HepG2 (cell line): Measurements from ENCODE around the gene TUBB4A. TPM values are rescaled to one million over a fixed set of nuclear protein-coding genes. Genes with fewer than 3 reads are reported as not detected.

ENCODE experiments used
- ATAC-seq: fragments of 200-7000 bp; cut with Tn5 transposase; 3 replicates; pipeline ENCODE4 v1.9.1; 2020; ENCODE audit warnings: mild to moderate bottlenecking, moderate library complexity
- BruUV-seq: library from RNA; stranded (reverse); fragments of 400-500 nt; replicated peaks from 2 replicates; lab custom pipeline; 2021; lab: Mats Ljungman, UMichigan
- CTCF ChIA-PET: fragments of 300-600 bp; formaldehyde crosslinking; extraction: SDS; loops from one replicate; lab custom pipeline; 2021; ENCODE audit warnings: low total read pairs, inconsistent platforms, low intra/inter-chr PET ratio; lab: Yijun Ruan, JAX
- POLR2A ChIA-PET: fragments of 350-600 bp; sonication (Branson Sonifier 250); formaldehyde crosslinking; loops from one replicate; lab custom pipeline; 2020; ENCODE audit warnings: antibody characterized with exemption, inconsistent platforms; lab: Yijun Ruan, JAX
- DNase-seq: peaks from one replicate; pipeline ENCODE4 v3.0.0-alpha.2; 2015; ENCODE audit warnings: low spot score
- FAIRE-seq: peaks from 3 replicates; lab custom pipeline; 2011; peaks lifted over from hg19 to GRCh38; lab: Jason Lieb, UNC
- H2AFZ ChIP-seq: one replicate; pipeline ENCODE4 v1.6.1; 2011; ENCODE audit warnings: low read length, inconsistent platforms
- H3K27ac ChIP-seq: fragments of 300-600 bp; 3 replicates; pipeline ENCODE4 v1.8.0; 2011; ENCODE audit warnings: mixed run types, mild to moderate bottlenecking, mixed read lengths, low read length, inconsistent platforms; ENCODE audit not compliant: insufficient read depth; ENCODE audit errors: extremely low read length
- H3K27me3 ChIP-seq, 2 experiments: fragments of 200-600 bp in 1 of 2; 2 replicates in 1 of 2; 3 replicates in 1 of 2; pipeline versions ENCODE4 v1.6.0 to v1.8.0; 2011; ENCODE audit warnings: low read length in 2 of 2, mild to moderate bottlenecking in 2 of 2, moderate library complexity in 2 of 2, inconsistent platforms in 1 of 2; ENCODE audit not compliant: insufficient read depth in 2 of 2, control insufficient read depth in 1 of 2
- H3K36me3 ChIP-seq, 2 experiments: fragments of 200-600 bp in 1 of 2; replicated peaks in 1 of 2; 2 replicates in 1 of 2; 3 replicates in 1 of 2; pipeline versions ENCODE4 v1.5.1 to v1.8.0; 2011; ENCODE audit warnings: low read length in 2 of 2, inconsistent platforms in 1 of 2; ENCODE audit not compliant: insufficient read depth in 2 of 2, control insufficient read depth in 1 of 2
- H3K4me1 ChIP-seq: 2 replicates; pipeline ENCODE4 v1.5.1; 2012; ENCODE audit warnings: low read length, inconsistent platforms; ENCODE audit not compliant: insufficient read depth
- H3K4me2 ChIP-seq: 2 replicates; pipeline ENCODE4 v1.6.0; 2011; ENCODE audit warnings: low read depth, low read length, inconsistent platforms
- H3K4me3 ChIP-seq, 3 experiments: fragments of 200-600 bp in 1 of 3; sonication (generic), shearing (Covaris generic) in 1 of 3; replicated peaks in 1 of 3; 2 replicates each; pipeline ENCODE4 v1.5.1; 2011 to 2016; ENCODE audit warnings: low read length in 3 of 3, inconsistent platforms in 2 of 3, low read depth in 2 of 3, mild to moderate bottlenecking in 2 of 3, control low read depth in 1 of 3, mixed read lengths in 1 of 3; ENCODE audit not compliant: insufficient read depth in 1 of 3
- H3K79me2 ChIP-seq: one replicate; pipeline ENCODE4 v1.6.1; 2011; ENCODE audit warnings: low read length, inconsistent platforms; ENCODE audit not compliant: insufficient read depth
- H3K9ac ChIP-seq: 2 replicates; pipeline ENCODE4 v1.6.0; 2011; ENCODE audit warnings: mild to moderate bottlenecking, low read depth, low read length, inconsistent platforms; ENCODE audit not compliant: insufficient read depth
- H3K9me3 ChIP-seq: 2 replicates; pipeline ENCODE4 v1.5.1; 2012; ENCODE audit warnings: mild to moderate bottlenecking, low read length
- H4K20me1 ChIP-seq: 2 replicates; pipeline ENCODE4 v1.6.0; 2011; ENCODE audit warnings: inconsistent platforms, mild to moderate bottlenecking, low read length, moderate library complexity; ENCODE audit not compliant: insufficient read depth
- CCDC6 ChIP-seq: sonication (generic); formaldehyde crosslinking; IDR thresholded peaks from 2 replicates; pipeline ENCODE4 v1.8.1; 2022; ENCODE audit warnings: mild to moderate bottlenecking, missing genetic modification reagents, moderate library complexity
- GPN1 ChIP-seq: sonication (generic); formaldehyde crosslinking; IDR thresholded peaks from 2 replicates; pipeline ENCODE4 v1.5.1; 2020; ENCODE audit warnings: missing genetic modification reagents, borderline replicate concordance
- KDM5B ChIP-seq: sonication (generic); formaldehyde crosslinking; IDR thresholded peaks from 2 replicates; pipeline ENCODE4 v1.4.0; 2020; ENCODE audit warnings: missing genetic modification reagents, mild to moderate bottlenecking, borderline replicate concordance
- KMT2A ChIP-seq: sonication (generic); formaldehyde crosslinking; IDR thresholded peaks from 2 replicates; pipeline ENCODE4 v1.4.0; 2020; ENCODE audit warnings: missing genetic modification reagents
- NR2F6 ChIP-seq, 2 experiments: IDR thresholded peaks; 2 replicates each; pipeline ENCODE4 v1.6.1; 2016; ENCODE audit warnings: antibody characterized with exemption in 1 of 2, mild to moderate bottlenecking in 1 of 2
- PHB2 ChIP-seq: fragments of 450-650 bp; IDR thresholded peaks from 2 replicates; pipeline ENCODE4 v1.6.1; 2018; ENCODE audit not compliant: partially characterized antibody
- SOX5 ChIP-seq: IDR thresholded peaks from 2 replicates; pipeline ENCODE4 v1.6.1; 2016; ENCODE audit warnings: borderline replicate concordance
- THAP7 ChIP-seq: sonication (generic); formaldehyde crosslinking; IDR thresholded peaks from 2 replicates; pipeline ENCODE4 v1.8.1; 2023; ENCODE audit warnings: mild to moderate bottlenecking, missing genetic modification reagents
- ZFP62 ChIP-seq: sonication (generic); formaldehyde crosslinking; IDR thresholded peaks from 2 replicates; pipeline ENCODE4 v1.4.0; 2020; ENCODE audit warnings: missing genetic modification reagents
- ZNF17 ChIP-seq: sonication (generic); formaldehyde crosslinking; IDR thresholded peaks from 2 replicates; pipeline ENCODE4 v1.5.0; 2020; ENCODE audit warnings: mild to moderate bottlenecking, missing genetic modification reagents
- ZNF205 ChIP-seq: IDR thresholded peaks from 2 replicates; pipeline ENCODE4 v1.6.1; 2018; ENCODE audit warnings: missing biosample characterization, missing genetic modification reagents
- ZNF609 ChIP-seq: sonication (generic); formaldehyde crosslinking; IDR thresholded peaks from 2 replicates; pipeline ENCODE4 v1.4.0; 2020; ENCODE audit warnings: mild to moderate bottlenecking, missing genetic modification reagents, borderline replicate concordance
- ZNF713 ChIP-seq: sonication (generic); formaldehyde crosslinking; IDR thresholded peaks from 2 replicates; pipeline ENCODE4 v1.4.0; 2020; ENCODE audit warnings: mild to moderate bottlenecking, missing genetic modification reagents
- ZNF761 ChIP-seq: sonication (generic); formaldehyde crosslinking; conservative IDR thresholded peaks from 2 replicates; pipeline ENCODE4 v1.4.0; 2020; ENCODE audit warnings: mild to moderate bottlenecking, missing genetic modification reagents
- ZNF768 ChIP-seq: sonication (generic); formaldehyde crosslinking; IDR thresholded peaks from 2 replicates; pipeline ENCODE4 v1.4.0; 2020; ENCODE audit warnings: missing genetic modification reagents
- WGBS: methylation state at CpG from one replicate; pipeline ENCODE4 v1.1.6; 2017; ENCODE audit warnings: low lambda C conversion rate; 5-methylcytosine and 5-hydroxymethylcytosine counted together
- in situ Hi-C: cut with HindIII; loops from 2 replicates; pipeline ENCODE4 v1.10.0; 2017; ENCODE audit warnings: low pct_unique_long_range_greater_than_20kb; ENCODE audit not compliant: extremely low pct_ligation_motif_present
- intact Hi-C: fragments of 100-400 bp; cut with micrococcal nuclease; formaldehyde crosslinking; loops from one replicate; pipeline ENCODE4 v1.10.0; 2022; ENCODE audit not compliant: unreplicated experiment
- polyA plus RNA-seq, 8 experiments: library from polyadenylated mRNA; depleted of rRNA in 3 of 8; stranded (reverse) in 7 of 8; unstranded in 1 of 8; fragments of >200 nt; fragmentation: Illumina TruSeq in 4 of 8; extraction: Trizol in 4 of 8; gene quantifications; 2 replicates each; pipeline versions ENCODE4 v1.2.1 to v1.2.3, GENCODE V29; 2011 to 2016; ENCODE audit warnings: low read depth in 4 of 8, missing spikeins in 1 of 8, mixed read lengths in 1 of 8; ENCODE audit not compliant: insufficient read depth in 1 of 8
- total RNA-seq, 5 experiments: library from RNA; depleted of rRNA; stranded (reverse); fragments of >200 nt; fragmentation: Illumina TruSeq; extraction: Trizol; gene quantifications; 2 replicates each; pipeline ENCODE4 v1.2.3, GENCODE V29; 2016; ENCODE audit warnings: low read depth in 1 of 5

The TUBB4A gene
- total and polyA plus RNA-seq, 2 of the 13 experiments (the other 11 are each of a cell fraction or from before 2014, with no cell fraction given): not detected

DNA sequence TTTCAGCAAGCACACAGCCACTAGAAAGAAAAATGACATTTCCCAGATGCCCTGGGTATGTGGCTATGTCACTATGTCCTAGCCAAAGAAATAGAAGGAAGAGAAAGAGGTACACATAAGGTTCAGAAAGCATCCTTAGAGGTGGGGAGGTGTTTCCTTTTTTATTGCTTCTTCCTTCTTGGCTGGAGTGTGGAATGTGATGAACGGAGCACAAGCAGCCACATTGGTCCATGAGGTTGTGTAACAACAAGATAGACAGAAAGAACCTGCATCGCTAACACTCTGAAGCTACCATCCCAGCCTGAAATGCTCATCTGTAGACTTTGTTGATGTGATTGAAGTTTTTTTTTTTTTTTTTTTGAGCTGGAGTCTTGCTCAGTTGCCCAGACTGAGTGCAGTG is 49.2 kb downstream of the TUBB4A start:
- no peak overlapping the region for H3K27ac ChIP-seq
- intact Hi-C loops (no loop called here), in situ Hi-C loops (no loop called here)
- DNase-seq (no peak), FAIRE-seq (no peak), ATAC-seq (no peak)
- no peak overlapping the region for H3K4me2 ChIP-seq
- H3K4me3 ChIP-seq: no peak overlapping the region
- no peaks in the 10 kb centered on the region for H3K27me3 ChIP-seq
- H3K4me1 ChIP-seq: no peaks in the 10 kb centered on the region
- H3K36me3 ChIP-seq: peaks cover 10 to 24% of the 10 kb centered on the region in 2 experiments
- ChIA-PET POLR2A (no interaction called here), CTCF (no interaction called here)
- BruUV-seq: no TSS peak
- no peaks in the 10 kb centered on the region for H4K20me1 ChIP-seq
- no peaks in the 10 kb centered on the region for H3K79me2 ChIP-seq
- H3K9me3 ChIP-seq: peaks cover 5% of the 10 kb centered on the region; the same call in 1 of the 2 replicates
- H2AFZ ChIP-seq: no peak overlapping the region
- WGBS: 96% methylated on average over 2 of the region's 2 CpGs
- no peak for TF ChIP-seq ZNF205
- TF ChIP-seq PHB2: no peak
- TF ChIP-seq NR2F6 (IDR thresholded peaks at IDR 0.05): no peak
- no peak for TF ChIP-seq NR2F6 (CRISPR knock-in tag; IDR thresholded peaks at IDR 0.05)
- no peak for TF ChIP-seq ZNF768 (CRISPR knock-in tag)
- TF ChIP-seq SOX5 (CRISPR knock-in tag): no peak
- no peak overlapping the region for H3K9ac ChIP-seq

GRCh38 chr19:6452223-6452614 is 49.9 kb downstream of the TUBB4A start:
- Histone ChIP-seq H3K79me2 (no peaks in the 10 kb centered on the region), H3K4me2 (no peak overlapping the region), H3K27me3 (no peaks in the 10 kb centered on the region), H2AFZ (no peak overlapping the region), H3K27ac (no peak overlapping the region), H4K20me1 (no peaks in the 10 kb centered on the region), H3K4me3 (no peak overlapping the region), H3K9me3 (peaks cover 5% of the 10 kb centered on the region; the same call in 1 of the 2 replicates), H3K4me1 (no peaks in the 10 kb centered on the region), H3K36me3 (peaks cover 10 to 19% of the 10 kb centered on the region in 2 experiments), H3K9ac (no peak overlapping the region)
- no TSS peak for BruUV-seq
- TF ChIP-seq ZFP62: no peak
- TF ChIP-seq ZNF17: no peak
- no peak for TF ChIP-seq KDM5B (CRISPR knock-in tag)
- no peak for TF ChIP-seq ZNF713 (CRISPR knock-in tag)
- TF ChIP-seq GPN1: no peak
- TF ChIP-seq ZNF609: no peak
- TF ChIP-seq KMT2A: no peak
- TF ChIP-seq ZNF761: no peak
- no peak for TF ChIP-seq THAP7 (CRISPR knock-in tag)
- no peak for TF ChIP-seq CCDC6 (CRISPR knock-in tag)
- ChIA-PET POLR2A (no interaction called here), CTCF (interaction anchor here (0.6 kb wide), 1 partner anchor 178 kb away, joined by 3 read pairs; no protein-coding TSS in a partner anchor)
- in situ Hi-C loops (no loop called here), intact Hi-C loops (no loop called here)
- DNase-seq: no peak
- no peak for ATAC-seq
- 98% methylated on average over 12 of the region's 19 CpGs for WGBS
- no peak for FAIRE-seq
